Stimulated activated CD4-positive, alpha-beta T cell treated with anti-CD3 and anti-CD28 coated beads, Interleukin-4, amount 100 ng/mL, for 4 hours (primary cell): ENCODE results near the gene IQCE.
"Not testable (repeated sequence)": the region's sequence is repeated elsewhere in the genome, so short reads cannot be mapped to it uniquely, and the experiment has no call there.

Experiments
- DNase-seq, 2 experiments: peaks; one replicate each; pipeline ENCODE4 v3.0.0-alpha.2; 2020

IQCE gene

DNA sequence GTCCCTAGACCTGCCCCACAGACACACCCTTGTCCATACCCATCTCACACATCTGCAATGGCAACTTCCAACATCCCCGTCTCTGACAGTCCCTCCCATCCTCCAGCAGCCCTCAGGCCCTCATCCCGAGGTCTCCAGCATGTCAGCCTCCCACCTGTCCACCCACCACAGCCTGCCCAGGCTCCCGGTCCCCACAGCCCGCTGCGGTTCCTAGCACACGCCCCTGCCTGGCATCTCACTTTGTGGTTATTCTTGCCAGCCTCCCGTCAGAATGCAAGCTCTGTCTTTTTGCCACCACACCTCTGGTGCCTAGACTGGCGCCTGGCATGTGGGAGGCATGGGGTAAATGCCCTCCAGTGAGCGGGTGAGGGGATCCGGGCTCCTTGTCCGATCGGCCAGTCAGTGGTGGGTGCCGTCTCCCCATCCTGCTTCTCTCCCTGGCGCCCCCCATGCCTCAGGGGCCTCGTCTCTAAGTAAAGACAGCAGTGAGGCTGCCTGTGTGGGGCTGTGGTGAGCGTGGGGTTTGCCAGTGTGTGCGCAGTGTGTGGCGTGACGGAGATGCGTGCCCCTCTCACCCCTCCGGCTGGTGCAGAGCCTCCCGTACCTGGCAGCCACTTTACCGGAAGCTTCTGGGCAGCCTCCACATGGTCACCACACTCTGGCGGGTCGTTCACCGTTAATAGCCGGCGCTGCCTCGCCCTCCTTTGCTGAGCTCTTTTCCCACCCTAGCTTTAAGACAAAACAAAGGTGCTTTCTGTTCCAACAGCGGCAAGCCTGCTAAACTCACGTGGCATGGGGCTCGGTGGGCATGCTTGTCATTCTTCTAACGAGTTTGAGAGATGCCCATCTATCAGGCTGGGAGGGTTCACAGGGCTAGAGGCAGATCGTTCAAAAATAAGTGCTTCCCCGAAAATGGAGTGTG lies 44.5 kb downstream of the IQCE start:
- no peak for DNase-seq

DNA sequence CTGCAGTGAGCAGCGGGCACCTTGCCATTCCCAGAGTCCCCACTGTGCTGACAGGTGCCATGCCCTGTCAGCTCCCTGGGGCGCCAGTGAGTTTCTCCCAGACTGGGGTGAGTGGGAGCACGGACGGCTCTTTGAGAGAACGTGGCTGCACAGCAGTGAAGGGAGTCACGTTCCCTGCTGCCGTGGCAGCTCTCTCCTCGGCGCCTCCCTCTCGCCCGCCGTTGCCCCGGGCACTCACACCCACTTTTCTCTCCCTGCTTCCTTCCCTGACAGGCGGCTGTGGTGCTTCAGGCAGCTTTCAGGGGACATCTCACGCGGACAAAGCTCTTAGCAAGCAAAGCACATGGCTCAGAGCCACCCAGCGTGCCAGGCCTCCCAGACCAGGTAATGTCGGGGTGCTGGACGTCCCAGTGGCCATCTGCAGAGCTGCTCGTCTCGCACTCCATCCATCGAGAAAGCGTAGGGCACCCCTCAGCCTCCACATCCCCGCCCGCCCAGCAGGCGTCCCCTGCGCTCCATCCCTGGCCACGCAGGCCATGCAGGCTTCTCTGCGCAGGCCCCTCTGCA lies 45.9 kb downstream of the IQCE start:
- DNase-seq = no peak

GRCh38 chr7:2605608-2606538 lies 47.1 kb downstream of the IQCE start:
- no peak for DNase-seq

DNA sequence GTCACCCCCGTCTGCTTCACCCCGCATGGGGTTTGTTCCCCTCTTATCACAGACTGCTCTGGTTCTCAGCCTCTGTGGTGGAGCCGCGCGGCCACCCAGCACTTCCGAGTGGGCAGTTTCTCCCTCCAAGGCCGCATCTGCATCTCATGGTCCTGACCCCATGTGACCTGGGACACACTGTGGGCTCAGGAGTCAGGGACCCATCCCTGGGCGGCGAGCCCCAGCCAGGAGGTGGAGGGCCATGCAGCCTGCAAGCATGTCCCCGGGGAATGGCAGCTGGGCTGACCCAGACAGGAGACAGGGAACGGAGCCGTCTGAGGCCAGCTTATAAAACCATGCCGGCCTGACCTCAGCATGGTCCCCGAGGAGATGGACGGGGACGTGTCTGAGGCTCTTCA lies 47.8 kb downstream of the IQCE start:
- no peak for DNase-seq

- no peak for DNase-seq
These were observed 48.5 kb downstream of the IQCE start for GRCh38 chr7:2607122-2607922.

DNA sequence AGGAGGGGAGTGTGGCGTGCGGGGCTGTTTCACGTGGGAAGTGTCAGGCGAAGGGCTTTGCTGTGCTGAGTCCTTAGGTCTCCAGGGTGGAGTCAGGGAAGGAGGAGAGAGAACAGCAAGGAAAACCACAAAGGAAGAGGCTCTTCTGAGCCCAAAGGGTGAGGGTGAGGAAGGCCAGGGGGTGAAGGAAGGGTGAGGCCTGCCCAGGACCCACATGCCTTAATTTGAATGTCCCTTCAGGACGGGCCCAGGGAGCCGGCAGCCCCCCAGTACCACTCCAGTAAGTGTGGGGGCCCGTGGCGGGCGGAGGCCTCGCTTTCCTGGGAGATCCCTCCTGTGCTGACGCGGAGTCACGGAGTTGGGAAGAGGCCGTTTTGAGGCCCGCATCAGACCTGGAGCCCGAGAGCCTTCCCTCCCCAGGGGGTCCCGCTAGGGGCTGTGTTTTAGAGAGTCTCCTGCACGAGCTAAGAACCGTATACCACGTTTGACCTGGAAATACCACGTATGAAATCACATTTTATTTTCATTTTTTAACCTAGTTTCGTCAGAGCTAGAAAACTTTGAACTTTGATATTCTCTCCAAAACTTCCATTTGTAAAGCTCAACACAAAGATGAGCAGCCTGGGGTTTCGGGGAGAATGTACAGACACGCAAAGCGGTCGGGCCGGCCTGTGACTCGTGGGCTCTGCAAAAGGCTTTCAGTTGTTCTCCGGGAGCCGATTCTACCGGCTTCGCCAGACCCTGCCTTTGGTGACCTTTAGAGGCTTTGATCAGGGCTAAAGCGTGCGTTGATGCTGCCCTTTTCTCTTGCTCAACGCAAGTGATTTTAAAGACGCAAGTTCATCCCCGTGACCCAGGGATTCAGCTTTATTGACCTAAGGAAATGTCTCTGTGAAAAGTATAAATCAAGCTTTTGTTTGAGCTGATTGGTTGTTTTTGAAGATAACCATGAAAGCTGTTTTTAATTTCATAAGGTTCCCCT lies 49.4 kb downstream of the IQCE start:
- DNase-seq = no peak

- no peak for DNase-seq
These were observed 50.2 kb downstream of the IQCE start for GRCh38 chr7:2608921-2609411.

- not testable (repeated sequence) for DNase-seq
These were observed 50.9 kb downstream of the IQCE start for GRCh38 chr7:2609646-2610045.

DNA sequence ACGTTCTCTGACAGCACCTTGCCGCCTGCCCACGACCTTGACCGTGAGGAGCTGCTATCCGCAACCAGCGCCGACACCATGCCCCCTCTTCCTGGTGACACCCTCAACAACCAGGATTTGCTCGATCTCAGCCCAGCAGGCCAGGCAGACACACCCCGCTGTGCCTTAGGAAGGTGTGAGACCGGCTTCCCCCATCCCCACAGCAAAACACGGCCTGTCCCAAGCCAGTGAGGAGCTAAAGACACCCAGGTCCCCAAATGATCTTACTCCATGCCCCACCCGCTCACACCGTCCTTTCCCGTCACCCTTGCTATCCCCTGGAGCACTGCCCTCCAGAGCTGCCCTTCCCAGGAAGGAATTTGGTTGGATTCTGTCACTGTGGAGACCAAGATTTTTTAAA lies 51.7 kb downstream of the IQCE start:
- DNase-seq = no peak

- DNase-seq = no peak
These were observed 52.1 kb downstream of the IQCE start for GRCh38 chr7:2610898-2611297.

DNA sequence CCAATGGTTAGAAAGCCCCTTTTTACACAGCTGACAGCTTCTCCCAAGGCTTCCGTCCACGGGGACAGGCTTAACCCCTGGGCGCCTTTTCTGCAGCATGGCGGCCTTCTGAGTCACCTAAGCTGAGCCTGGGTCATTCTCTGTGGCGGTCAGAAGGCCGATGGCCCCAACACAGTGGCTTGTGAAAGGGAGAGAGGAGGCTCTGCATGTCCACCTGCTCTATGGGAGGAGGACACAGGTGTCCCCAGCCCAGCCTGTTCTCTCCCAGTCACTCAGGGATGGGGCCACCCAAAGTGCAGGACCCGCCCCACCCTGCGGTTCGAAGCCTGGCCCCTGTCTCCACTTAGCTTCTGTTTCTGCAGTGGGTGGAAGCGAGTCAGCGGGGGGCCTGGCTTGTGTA lies 52.6 kb downstream of the IQCE start:
- no peak for DNase-seq

DNA sequence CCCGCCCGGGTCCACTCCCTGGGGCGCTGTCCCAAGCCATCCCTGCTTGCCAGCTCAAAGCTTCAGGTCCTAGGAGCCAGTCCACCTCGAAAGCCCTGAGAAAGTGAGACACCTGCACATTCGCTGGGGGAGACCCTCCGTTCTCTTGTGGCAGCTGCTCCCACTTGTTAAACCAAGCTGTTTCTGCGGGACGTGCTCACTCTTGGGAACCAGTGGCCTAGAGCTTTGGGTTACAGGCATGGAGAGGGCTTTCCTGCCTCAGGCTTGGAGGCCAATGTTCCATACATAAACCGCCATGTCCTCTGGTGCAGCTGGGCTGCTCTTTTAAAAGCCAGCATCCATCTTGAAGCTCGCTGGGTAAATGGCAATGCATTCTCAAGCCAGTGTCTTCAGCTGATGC lies 53.1 kb downstream of the IQCE start:
- no peak for DNase-seq

DNA sequence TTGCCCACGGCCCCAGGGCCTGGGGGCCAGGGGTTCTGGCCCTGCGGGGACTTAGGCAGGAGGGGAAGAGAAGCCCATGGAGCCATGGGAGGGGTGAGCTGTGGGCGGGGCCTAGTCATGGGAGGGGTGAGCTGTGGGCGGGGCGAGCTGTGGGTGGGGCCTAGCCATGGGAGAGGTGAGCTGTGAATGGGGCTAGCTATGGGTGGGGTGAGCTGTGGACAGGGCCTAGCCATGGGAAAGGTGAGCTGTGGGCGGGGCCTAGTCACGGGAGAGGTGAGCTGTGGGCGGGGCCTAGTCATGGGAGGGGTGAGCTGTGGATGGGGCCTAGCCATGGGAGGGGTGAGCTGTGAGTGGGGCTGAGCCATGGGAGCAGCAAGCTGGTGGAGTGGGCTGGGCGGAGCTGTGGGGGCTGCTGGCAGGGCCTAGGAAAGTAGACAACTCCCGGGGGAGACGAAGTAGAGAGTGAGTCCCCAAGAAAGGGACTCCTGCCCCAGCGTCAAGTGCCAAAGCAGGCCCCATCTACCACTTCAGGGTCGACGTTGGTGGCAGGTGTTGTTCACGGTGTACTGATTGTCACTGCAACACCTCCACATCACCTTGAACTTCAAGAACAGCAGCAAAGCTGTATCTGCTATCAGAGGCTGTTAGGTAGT lies 53.8 kb downstream of the IQCE start:
- DNase-seq = no peak

DNA sequence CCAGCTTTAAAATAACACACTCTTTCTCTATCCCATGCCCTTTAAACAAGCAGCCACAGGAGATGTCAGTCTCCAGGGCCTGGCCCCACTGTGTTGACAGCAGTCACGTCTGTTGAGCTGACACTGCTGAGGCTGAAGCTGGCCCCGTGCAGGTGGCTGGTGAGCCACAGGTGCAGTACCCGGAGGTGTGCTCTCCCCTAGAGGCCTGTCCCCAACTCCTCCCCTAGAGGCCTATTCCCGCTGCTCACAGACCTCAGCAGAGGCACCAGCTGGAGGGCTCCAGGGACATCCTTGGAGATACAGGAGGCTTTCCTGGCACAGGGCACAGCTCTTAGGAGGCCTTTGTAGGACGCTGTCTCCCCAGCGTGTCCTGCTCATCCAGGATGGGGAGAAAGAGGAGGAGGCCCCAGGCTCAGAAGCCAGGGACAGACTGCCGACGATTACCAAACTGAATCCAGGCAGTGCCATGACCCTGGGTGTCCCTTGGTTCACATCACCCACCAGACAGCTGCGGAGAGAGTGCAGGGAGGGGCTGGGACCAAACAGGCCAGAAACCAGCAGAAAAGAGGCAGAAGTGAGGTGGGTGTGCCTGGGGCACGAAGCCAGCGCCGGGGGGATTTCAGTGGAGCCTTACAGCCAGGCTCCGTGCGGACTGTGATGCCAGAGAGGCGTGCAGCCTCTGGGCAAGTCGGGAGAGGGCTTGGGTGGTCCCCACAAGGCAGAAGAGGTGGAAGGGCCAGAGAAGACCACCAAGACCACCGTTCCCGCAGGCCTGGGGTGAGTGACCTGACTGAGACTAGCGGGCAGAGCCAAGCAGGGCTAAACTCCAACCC lies 54.5 kb downstream of the IQCE start:
- DNase-seq = no peak

GRCh38 chr7:2613931-2614600 lies 55.3 kb downstream of the IQCE start:
- no peak for DNase-seq

DNA sequence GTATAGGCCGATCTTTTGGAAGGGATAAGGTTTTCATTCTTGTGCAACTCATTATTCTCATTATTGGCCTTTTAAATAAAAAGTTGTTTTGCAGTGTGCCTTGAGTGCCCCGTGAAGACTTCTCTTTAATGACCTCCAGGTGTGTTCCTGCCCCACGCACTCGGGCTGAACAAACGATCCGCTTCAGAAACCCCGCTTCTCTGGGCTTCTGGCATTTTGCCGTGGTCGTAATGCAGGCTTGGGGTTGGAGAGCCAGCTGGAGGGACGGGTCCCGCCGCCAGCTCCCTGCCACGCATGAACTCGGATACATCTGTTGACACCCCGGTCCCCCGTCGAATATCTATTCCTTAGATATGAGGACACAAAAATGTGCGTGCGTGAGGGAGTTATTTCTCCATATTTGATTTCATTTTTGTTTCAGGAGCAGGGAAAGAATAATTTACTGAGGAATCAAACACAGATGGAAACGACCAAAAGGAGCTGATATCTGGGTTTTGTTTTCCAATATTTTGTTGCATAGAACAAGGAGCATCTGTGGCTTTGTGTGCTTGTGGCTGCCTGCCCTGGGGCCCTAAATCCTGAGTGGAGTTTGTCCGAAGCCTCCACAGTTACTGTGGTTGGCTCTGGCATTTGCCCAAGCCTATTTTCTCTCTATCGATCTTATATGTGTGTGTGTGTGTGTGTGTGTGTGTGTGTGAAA lies 56.0 kb downstream of the IQCE start:
- DNase-seq = no peak

DNA sequence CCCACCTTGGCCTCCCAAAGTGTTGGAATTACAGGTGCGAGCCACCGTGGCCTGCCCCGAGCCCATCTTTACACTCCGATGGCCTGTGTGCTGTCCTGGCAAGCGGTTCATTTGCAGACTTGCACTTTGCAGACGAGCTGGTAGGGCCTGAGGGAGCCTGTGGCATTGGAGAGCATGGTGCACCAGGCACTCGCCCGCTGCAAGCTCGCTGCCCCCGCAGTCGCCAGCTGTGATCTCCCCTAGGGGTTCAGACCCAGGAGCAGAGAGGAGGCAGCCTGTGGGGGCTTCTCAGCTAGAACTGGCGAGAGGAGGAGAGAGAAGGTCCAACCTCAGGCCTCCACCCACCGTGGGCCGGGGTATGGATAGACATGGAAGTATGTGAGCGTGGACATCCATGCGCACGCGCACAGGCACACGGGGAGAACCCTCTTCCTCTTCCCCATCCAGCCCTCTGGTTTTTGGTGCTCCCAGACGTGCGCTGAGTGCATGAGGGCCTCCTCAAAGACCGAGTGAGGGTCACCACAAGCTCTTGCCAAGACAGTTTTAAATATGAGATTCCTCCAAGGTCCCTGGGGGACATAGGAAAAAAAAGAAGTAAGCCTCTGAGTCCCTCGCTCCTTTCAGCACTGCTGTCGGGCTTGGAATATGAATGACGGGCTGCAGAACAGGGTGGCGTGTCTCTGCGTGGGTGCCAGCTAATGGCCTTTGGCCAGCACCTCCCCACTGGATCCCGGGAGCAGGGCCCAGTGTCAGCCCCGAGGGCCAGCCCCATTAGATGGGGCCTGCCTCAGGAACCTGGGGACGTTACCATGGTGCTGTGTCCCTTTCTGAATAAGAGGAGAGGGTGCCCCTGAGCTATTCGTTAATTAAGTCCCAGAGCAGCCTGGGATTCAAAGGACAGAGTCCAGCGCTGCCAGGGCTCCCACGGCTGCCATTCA lies 57.9 kb downstream of the IQCE start:
- no peak for DNase-seq
